Prostate gland (tissue), 2 donors: Measurements from ENCODE around the gene CHI3L1. TPM values are rescaled to one million over a fixed set of nuclear protein-coding genes. Genes with fewer than 3 reads are reported as not detected.

ENCODE experiments used
- DNase-seq: peaks from one replicate; pipeline ENCODE4 v3.0.0-alpha.2; 2019; ENCODE audit warnings: low spot score
- H3K27ac ChIP-seq, 2 donors: fragments of 200-600 bp; sonication (generic); 2 replicates each; pipeline ENCODE4 v1.5.1; 2017 to 2019
- H3K27me3 ChIP-seq: fragments of 200-600 bp; sonication (generic); replicated peaks from 2 replicates; pipeline ENCODE4 v1.5.1; 2019; ENCODE audit not compliant: insufficient read depth
- H3K36me3 ChIP-seq, 2 donors: fragments of 200-600 bp; sonication (generic); 1 replicate in 1 of 2; 2 replicates in 1 of 2; pipeline versions ENCODE4 v1.5.1 to v1.8.1; 2017 to 2019
- H3K4me1 ChIP-seq: fragments of 200-600 bp; sonication (generic); replicated peaks from 2 replicates; pipeline ENCODE4 v1.5.1; 2019
- H3K4me3 ChIP-seq, 2 donors: fragments of 200-600 bp; sonication (generic); 2 replicates each; pipeline ENCODE4 v1.5.1; 2017 to 2019
- H3K9me3 ChIP-seq: fragments of 200-600 bp; sonication (generic); 2 replicates; pipeline ENCODE4 v1.5.1; 2017
- CTCF ChIP-seq, 4 experiments: fragments of 200-600 bp in 2 of 4; fragments of 450-650 bp in 2 of 4; sonication (generic) in 2 of 4; IDR thresholded peaks; 1 replicate in 3 of 4; 2 replicates in 1 of 4; pipeline ENCODE4 v1.5.1; 2016 to 2019; ENCODE audit warnings: antibody characterized with exemption in 4 of 4, mild to moderate bottlenecking in 2 of 4, moderate library complexity in 2 of 4
- POLR2A ChIP-seq: fragments of 450-650 bp; IDR thresholded peaks from one replicate; pipeline ENCODE4 v1.6.1; 2016; ENCODE audit warnings: antibody characterized with exemption, mild to moderate bottlenecking
- POLR2AphosphoS5 ChIP-seq: sonication (generic); formaldehyde crosslinking; IDR thresholded peaks from one replicate; pipeline ENCODE4 v1.6.1; 2017; ENCODE audit warnings: antibody characterized with exemption
- WGBS: methylation state at CpG from one replicate; pipeline ENCODE4 v1.1.5; 2018; 5-methylcytosine and 5-hydroxymethylcytosine counted together
- intact Hi-C: fragments of 100-400 bp; cut with DNase I; formaldehyde crosslinking; loops from one replicate; pipeline ENCODE4 v1.14.2; 2022
- total RNA-seq, 2 donors: library from RNA; depleted of rRNA; stranded (reverse); fragments of >200 nt; gene quantifications; one replicate each; pipeline ENCODE4 v1.1.0, GENCODE V29; 2016

Gene CHI3L1
- total RNA-seq, 2 donors from 2014 or later, result 1.4 to 12.6 TPM

DNA sequence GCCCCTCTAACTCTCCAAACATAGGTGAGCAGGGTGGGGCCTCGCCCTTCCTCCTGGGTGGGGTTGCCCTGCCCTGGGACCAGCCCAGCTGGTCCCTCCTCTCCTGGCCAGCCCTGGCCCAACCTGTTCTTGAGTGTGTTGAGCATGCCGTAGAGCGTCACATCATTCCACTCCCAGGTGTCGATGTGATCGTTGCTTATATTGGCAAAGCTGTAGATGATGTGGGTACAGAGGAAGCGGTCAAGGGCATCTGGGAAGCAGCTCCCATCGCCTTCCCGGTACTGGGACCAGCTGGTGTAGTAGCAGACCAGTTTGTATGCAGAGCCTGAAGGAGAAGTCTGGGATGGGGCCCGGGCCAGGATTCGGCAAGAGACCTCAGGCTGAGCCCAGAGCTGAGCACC, 1.4 kb downstream of the CHI3L1 start:
- no peaks in the 10 kb centered on the region for H3K36me3 ChIP-seq
- intact Hi-C loops, result no loop called here
- WGBS, result 88% methylated on average over 10 of the region's 10 CpGs
- TF ChIP-seq CTCF (IDR thresholded peaks at IDR 0.05), result no peak
- no peak for TF ChIP-seq POLR2A
- TF ChIP-seq POLR2AphosphoS5, result no peak
- H3K27ac ChIP-seq, result no peak overlapping the region
- no peaks in the 10 kb centered on the region for H3K9me3 ChIP-seq
- H3K27me3 ChIP-seq, result no peaks in the 10 kb centered on the region
- no peak overlapping the region for H3K4me3 ChIP-seq
- DNase-seq, result no peak
- H3K4me1 ChIP-seq, result peaks cover 2% of the 10 kb centered on the region

DNA sequence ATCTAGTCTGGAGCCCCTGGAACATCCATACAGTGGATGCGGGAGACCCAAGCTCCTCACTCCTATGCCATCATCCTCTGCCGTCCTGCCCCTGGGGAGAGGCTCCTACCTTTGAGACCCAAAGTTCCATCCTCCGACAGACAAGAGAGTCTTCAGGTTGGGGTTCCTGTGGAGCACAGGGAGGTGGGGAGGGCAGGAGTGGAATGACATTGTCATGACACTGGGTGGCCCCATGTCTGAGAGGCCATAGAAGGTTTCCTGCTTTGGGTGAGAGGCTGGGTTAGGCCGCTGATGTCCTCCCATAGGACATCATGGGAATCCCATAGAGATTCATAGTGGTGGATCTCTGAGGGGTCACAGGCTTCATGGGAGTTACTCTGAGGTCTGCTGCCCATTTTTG, 2.0 kb downstream of the CHI3L1 start:
- no peak overlapping the region for H3K27ac ChIP-seq
- DNase-seq, result no peak
- no peak overlapping the region for H3K4me3 ChIP-seq
- H3K4me1 ChIP-seq, result peaks cover under 1% of the 10 kb centered on the region
- H3K36me3 ChIP-seq, result no peaks in the 10 kb centered on the region
- 93% methylated on average over 4 of the region's 4 CpGs for WGBS
- TF ChIP-seq POLR2AphosphoS5 (no peak), POLR2A (no peak), CTCF (IDR thresholded peaks at IDR 0.05) (no peak)
- intact Hi-C loops, result no loop called here
- H3K9me3 ChIP-seq, result no peaks in the 10 kb centered on the region
- H3K27me3 ChIP-seq, result no peaks in the 10 kb centered on the region

GRCh38 chr1:203183828-203184227, 2.7 kb downstream of the CHI3L1 start:
- 91% methylated on average over 2 of the region's 2 CpGs for WGBS
- no peaks in the 10 kb centered on the region for H3K36me3 ChIP-seq
- H3K4me3 ChIP-seq, result no peak overlapping the region
- intact Hi-C loops, result no loop called here
- H3K9me3 ChIP-seq, result no peaks in the 10 kb centered on the region
- TF ChIP-seq CTCF (IDR thresholded peaks at IDR 0.05) (no peak), POLR2A (no peak), POLR2AphosphoS5 (no peak)
- no peaks in the 10 kb centered on the region for H3K4me1 ChIP-seq
- H3K27me3 ChIP-seq, result no peaks in the 10 kb centered on the region
- no peak for DNase-seq
- no peak overlapping the region for H3K27ac ChIP-seq

- Histone ChIP-seq H3K27ac (no peak overlapping the region), H3K36me3 (no peaks in the 10 kb centered on the region), H3K4me1 (no peaks in the 10 kb centered on the region), H3K9me3 (no peaks in the 10 kb centered on the region), H3K4me3 (no peak overlapping the region), H3K27me3 (no peaks in the 10 kb centered on the region)
- intact Hi-C loops, result no loop called here
- no peak for TF ChIP-seq POLR2AphosphoS5
- no peak for TF ChIP-seq POLR2A
- TF ChIP-seq CTCF (IDR thresholded peaks at IDR 0.05), result no peak
- 85% methylated on average over 7 of the region's 7 CpGs for whole genome bisulfite sequencing
- DNase-seq, result no peak
Measured at GRCh38 chr1:203182387-203182953, 4.0 kb downstream of the CHI3L1 start.

DNA sequence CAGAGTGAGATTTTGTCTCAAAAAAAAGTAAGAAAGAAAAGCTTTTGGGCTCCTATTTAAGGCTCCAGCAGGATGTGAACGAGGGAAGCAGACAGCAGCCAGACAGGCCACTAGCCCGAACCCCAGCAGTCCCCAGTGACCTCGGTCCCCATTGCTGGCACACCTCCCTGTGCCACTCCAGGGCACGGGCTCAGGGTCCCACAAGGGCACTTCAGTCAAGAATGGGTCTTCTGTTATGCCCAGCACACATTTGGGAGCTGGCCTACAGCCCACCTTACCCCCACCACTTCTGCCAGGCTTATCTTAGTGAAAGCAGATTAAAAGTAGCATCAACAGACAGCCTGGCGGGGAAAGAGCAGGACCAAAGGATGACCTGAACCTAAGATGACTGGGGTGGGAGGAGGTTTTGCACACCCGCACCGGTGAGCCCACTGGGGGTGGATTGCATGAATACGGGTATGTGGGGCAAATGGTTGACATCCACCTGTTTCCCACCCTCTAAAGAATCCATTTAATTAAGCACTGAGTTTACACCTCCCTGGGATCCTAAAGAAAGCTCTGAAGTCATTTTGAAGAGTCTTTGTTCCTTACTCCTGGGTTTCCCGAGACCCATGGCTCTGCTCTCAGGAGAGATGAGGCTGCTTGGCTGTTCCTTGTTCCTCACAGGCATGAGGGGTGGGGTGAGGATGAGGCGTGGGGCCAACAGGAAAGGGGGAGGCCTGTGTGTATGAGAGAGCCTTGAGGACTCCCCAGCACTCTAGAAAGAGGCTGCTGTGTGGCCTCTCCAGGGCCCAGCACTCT, 4.7 kb downstream of the CHI3L1 start:
- Histone ChIP-seq H3K9me3 (no peaks in the 10 kb centered on the region), H3K4me3 (no peak overlapping the region), H3K36me3 (no peaks in the 10 kb centered on the region), H3K27ac (no peak overlapping the region), H3K4me1 (no peaks in the 10 kb centered on the region), H3K27me3 (no peaks in the 10 kb centered on the region)
- intact Hi-C loops, result no loop called here
- DNase-seq, result no peak
- WGBS, result 86% methylated on average over 10 of the region's 10 CpGs
- TF ChIP-seq POLR2A, result no peak
- no peak for TF ChIP-seq CTCF (IDR thresholded peaks at IDR 0.05)
- TF ChIP-seq POLR2AphosphoS5, result no peak
